ENCODE measurements around the gene PPARG.
A peak's percentile ranks its signal among the peaks of the same experiment; 100 is the strongest.
"Not testable (repeated sequence)": the region's sequence is repeated elsewhere in the genome, so short reads cannot be mapped to it uniquely, and the experiment has no call there.

Gene PPARG

DNA sequence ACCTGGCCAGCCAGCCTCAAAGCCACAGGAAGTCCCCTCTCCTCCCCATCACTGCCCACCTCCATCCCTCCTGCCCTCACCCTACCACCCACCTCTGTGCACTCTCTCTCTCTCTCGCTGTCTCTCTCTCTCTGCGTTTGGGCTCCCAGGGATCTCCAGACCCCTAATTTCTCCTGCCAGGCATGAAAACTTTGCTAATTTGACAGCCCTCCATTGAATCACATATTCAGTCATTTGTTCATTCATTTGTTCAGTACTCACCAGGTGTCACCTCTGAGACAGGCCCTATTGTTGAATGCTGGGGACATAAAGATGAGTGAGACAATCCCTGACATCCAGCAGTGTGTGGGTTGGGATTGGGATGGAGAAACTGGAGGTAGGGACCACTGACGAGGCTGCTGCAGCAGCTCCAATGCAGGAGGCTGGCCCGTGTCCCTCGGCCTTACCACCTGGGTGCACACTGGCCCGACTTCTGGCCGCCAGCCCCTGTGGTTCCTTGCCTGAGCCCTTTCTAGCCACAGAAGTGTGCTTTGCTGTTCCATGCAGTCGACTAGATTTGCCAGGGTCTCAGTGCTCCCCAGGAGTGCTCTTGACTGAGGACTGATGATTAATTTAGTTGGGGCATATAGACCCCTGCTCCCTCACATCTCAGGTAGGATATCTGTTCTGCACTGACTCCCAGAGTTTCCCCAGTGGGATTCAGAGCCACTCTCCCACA, 156.8 kb downstream of the PPARG start:
- DNase-seq, result no peak

DNA sequence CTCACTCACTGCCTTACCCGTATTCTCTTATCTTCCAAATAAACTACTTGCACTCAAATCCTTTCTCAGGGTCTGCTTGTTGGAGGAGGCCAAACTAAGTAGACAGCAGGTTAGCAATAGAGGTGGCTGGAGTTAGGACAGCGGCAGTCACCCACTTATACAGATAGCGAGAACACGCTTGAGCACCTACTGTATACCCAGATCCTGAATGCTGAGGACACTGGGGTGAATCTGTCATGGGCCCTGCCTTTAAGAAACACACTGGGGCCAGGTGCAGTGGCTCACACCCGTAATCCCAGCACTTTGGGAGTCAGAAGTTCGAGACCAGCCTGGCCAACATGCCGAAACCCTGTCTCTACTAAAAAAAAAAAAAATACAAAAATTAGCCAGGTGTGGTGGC, 157.4 kb downstream of the PPARG start:
- DNase-seq, result no peak

DNA sequence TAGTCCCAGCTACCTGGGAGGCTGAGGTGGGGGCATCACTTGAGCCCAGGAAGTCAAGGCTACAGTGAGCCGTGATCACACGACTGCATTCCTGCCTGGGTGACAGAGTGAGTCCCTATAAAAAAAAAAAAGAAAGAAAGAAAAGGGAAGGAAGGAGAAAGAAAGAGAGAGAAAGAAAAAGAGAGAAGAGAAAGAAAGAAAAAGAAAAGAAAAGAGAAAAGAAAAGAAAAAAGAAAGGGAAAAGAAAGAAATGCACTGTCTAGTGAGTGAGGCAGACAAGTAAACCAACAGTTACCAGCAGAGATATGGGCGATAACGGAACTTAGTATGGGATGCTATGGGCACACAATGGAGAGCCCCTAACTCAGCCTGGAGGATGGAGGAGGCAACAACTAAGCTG, 158.2 kb downstream of the PPARG start:
- no peak for DNase-seq

DNA sequence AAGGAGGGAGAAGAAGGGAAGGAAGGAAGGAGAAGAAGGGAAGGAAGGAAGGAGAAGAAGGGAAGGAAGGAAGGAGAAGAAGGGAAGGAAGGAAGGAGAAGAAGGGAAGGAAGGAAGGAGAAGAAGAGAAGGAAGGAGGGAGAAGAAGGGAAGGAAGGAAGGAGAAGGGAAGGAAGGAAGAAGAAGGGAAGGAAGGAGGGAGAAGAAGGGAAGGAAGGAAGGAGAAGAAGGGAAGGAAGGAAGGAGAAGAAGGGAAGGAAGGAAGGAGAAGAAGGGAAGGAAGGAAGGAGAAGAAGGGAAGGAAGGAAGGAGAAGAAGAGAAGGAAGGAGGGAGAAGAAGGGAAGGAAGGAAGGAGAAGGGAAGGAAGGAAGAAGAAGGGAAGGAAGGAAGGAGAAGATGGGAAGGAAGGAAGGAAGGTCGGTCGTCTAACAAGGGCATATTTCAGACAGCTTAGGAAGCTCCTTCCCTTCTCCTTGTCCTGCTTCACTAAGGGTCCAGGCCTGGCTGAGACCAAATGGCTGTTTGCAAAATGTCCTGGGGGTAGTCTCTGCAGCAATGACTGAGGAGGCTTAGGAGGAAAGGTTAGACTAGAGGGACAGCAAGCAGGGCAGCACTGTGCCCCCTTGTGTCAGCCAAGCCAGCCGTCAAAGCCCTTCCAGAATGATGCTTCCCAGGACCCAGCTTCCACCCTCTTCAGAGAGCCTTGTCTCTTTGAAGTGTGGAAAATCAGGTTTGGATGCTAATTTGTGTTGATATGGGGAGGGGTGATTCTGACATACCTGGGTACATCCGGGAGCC, 159.7 kb downstream of the PPARG start:
- not testable (repeated sequence) for DNase-seq

DNA sequence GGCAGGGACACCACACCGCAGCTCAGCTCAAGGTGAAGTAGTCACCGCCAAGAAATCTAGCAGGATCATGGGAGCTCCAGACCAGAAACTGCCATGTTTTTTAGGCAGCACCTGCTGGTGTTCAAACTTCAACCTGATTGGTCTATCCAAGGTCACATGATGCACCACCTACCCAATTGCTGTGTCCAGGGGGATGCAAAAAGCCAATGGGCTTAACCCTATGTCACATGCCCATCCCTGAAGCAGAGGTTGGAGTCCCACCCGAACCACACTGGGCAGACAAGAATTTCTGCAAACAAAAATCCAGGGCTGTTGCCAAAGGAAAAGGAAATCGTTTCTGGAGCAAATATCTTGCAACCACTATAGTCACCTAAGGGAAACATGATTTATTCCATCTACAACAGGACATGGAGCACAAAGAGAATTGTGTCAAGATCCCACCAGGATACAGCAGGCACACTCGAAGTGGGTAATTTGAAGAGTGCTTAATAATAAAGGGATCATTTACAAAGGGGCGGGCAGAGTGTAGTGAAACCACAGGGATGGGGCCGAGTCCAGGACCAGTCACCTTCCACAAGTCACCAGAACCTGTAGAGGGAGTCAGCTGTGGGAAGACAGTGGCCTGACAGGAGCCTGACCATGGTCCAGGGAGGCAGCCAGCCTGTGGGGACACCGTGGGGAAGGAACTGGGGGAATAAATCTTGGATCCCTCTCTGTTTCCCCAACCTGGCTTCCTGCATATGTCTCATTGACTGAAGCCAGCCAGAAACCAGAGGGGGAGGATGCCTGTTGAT, 161.2 kb downstream of the PPARG start:
- no peak for DNase-seq

DNA sequence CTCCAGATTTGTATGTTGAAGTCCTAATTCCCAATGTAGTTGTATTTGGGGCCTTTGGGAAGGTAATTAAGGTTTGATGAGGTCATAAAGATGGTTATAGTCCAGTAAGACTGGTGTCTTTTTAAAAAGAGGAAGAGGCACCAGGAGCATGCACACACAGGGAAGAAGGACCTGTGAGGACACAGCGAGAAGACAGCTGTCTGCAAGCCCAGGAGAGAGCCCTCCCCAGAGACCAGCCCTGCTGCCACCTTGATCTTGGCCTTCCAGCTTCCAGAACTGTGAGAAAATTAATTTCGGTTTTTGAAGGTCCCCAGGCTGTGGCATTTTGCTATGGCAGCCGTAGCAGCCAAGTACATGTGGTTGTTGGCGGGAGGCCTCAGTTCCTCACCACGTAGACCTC, 162.6 kb downstream of the PPARG start:
- no peak for DNase-seq

DNA sequence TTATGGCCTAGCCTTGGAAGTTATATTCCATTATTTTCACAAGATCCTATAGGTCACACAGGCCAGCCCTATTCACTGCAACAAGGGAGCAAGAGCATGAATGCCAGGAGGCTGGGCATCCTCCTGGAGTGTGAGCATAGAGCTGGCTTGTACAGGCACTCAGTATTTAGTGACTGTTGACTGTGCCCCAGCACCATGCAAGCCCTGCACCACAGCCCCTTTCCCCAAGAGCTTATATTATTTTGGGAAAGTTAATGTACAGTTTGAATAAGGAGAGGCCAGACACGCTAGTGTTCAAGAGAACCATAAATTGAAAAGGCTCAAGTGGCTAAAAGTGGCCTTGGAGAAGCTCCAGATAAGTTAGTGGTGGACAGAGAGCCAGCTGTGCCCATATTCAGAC, 163.1 kb downstream of the PPARG start:
- no peak for DNase-seq

DNA sequence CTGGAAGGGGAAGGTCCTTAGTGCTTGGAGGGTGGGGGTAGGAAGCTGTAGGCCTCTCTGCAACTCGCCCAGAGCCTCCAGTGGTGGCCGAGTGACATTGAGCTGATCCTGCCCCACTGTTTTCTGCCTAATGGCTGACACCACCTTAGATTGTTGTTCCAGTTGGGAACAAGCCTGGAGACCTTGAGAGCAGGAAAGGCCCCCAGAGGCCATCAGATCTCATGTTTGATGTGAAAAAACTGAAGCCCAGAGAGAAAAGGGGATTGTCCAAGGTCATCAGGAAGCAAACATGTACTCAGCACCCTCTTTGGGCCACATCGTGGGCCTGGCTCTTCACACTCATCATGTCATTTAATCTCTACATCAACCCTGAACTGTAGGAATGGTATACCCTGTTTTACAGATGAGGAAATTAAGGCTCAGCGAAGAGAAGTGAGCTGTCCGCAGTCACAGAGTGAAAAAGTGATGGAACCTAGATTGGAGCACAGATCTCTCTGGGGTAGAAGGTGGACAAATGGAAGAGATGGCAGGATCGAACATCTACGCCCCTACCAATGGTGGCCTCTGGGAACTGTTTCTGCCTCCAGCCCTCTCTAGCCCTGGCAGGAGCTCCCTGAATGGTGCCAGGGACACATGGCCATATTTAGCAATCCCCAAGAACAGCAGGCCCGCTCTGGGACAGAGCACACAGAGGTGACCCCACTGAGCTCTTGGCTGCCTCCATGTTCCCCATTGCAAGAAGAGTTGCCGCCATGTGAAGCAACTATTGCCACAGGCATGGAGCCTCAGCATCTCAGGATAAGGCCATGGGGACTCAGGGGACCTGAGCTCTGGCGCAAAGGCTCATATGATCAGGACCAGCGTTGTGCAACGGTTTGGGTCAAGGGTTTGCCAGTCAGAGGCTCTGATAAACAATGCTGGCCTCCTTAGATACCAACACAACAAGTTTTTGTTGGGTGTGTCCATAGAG, 163.8 kb downstream of the PPARG start:
- no peak for DNase-seq

DNA sequence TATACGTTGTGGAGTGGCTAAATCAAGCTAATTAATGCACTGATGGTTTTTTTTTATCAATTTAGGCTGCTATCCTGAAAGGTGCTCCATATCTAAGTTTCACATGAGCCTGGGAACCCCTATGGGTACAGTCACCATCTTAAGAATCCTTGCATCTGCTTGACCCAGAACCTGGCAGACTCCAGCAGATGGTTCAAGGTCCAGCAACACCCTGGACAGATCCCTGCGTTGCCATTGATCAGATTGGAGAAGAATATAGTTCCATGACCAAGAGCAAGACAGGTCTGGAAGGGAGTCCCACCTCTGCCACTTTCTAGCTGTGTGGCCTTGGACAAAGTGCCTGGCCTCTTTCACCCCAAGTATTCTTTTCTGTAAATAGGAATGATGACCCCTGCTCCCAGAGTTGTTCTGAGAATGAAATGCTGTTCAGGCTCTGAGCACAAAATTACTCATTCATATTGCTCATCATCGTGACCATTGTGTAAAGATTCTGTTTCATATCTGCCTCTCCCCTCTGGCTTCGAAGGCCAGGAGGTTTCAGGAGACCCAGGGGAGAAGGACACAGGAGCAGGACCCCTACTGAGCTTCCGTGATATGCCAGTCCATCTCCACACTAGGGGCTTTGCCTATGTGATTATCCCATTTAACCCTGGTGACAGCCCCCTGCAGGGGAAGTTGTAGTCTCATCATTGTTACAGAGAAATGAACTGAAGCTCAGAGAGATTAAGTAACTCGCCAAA, 165.4 kb downstream of the PPARG start:
- no peak for DNase-seq

DNA sequence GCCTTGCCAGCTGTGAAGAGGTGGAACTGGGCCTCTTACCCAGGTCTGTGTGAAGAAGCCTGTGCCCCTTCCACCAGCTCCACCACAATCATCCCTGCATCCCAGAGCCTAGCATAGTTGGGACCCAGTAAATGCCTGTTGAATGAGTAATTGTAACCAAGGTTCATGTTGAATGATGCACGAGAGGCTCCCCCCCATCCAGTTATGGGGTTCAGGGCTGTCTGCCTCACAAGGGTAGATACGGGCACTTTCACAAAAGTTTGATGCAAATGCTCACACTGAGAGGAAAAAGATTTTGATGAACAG, 165.9 kb downstream of the PPARG start:
- no peak for DNase-seq

DNA sequence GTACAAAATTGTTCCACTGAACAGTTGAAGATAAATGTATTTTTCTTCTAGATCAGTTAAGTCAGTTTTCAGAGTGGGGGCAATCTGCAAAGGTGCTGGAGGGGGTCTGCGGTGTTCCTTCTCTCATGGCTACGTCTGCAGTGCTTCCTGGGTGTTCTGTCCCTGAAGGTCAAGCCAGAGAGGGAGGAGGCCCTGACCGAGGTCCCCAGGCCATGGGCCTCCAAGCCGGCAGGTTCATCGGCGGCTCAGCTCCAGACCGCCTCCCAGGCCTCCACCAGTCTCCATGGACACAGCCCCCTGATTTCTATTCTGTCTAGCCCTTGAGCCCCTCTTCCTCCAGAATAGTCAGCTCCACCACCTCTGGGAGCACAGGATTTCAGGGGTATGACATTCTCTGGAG, 166.9 kb downstream of the PPARG start:
- DNase-seq, result no peak

DNA sequence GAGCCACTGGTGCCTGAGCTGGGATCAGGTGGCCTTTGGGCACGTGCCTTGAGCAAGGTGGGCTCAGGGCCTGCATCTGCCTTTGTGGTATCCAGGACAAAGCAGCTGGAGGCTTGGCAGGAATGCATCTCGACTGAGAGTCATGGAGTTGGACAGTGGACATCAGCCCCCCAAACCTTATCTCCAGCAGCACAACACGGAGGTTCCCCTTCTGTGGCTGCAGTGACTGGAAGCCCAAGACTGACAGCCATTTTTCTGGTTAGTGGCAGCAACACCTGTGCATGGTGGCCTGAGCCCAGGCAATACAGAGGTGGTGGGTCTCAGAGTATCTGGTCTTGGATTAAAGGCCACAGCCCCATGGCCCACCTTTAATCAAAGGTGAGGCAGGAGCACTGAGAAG, 167.6 kb downstream of the PPARG start:
- DNase-seq, result no peak

DNA sequence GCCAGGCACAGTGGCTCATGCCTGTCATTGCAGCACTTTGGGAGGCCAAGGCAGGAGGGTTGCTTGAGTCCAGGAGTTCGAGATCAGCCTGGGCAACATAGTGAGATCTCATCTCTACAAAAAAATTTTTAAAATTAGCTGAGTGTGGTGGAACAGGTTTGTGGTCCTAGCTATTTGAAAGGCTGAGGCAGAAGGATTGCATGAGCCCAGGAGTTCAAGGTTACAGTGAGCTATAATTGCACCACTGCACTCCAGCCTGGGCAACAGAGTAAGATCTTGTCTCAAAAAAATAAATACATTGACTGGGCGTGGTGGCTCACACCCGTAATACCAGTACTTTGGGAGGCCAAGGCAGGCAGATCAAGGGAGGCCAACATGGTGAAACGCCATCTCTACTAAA, 168.5 kb downstream of the PPARG start:
- not testable (repeated sequence) for DNase-seq

DNA sequence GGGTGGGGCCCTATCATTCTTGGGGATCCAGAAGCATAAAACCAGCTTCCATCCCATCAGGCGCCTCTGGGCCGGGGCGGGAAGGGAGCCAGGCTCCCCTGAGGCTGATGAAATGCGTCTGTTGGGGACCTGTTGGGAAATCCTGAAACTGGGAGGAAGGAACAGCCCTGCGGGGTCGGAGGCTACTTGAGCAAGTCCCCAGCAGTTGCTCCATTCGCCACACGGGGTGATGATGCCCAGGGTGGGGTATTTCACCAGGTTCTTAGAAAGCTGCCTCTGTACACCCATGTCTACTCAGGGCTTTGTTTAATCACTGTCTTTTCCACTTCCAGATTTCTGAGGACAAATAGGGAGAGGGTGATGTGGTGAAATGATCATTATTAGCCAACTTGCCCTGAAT, 170.0 kb downstream of the PPARG start:
- no peak for DNase-seq

DNA sequence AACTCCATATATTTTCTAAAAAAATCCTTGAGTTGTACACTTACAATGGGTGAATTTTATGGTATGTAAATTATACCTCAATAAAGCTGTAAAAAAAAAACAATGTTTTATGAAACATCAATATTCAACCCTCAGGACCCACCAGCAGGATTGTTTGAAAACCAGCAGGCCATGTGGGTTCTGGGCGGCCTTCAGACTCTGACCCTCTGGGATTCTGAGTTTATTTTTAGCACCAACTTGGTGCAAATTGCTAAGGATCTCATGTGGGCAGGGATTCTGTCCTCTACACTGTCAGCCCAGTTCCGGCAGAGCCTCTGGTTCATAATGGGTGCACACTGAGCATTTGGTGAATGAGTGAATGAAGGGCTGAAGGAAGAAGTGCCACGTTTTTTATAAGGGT, 171.3 kb downstream of the PPARG start:
- no peak for DNase-seq

DNA sequence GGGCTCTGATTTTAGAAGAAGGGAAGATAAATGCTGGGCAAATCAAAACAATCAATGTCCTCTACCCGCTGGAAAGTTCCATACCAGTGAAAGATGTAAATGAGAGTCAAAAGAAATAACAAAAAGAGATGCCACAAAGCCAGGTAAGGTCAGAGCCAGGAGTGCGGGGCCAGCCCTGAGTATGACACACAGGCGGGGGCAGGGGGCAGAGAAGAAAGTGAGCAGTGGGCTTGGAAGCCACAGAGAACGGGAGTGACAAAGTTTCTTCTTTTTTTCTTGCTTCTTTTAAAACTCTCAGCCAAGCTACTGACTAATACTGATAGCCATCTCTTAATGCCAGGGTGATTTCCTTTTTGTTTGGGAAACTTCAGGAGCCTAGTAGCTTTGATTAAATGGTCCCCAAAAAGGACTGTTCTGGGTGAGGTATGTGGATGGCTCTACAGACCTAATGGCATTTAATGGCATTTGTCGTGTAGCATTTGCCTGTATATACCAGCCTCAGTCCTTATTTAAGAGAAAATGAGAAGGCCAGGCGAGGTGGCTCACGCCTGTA, 172.3 kb downstream of the PPARG start:
- no peak for DNase-seq

DNA sequence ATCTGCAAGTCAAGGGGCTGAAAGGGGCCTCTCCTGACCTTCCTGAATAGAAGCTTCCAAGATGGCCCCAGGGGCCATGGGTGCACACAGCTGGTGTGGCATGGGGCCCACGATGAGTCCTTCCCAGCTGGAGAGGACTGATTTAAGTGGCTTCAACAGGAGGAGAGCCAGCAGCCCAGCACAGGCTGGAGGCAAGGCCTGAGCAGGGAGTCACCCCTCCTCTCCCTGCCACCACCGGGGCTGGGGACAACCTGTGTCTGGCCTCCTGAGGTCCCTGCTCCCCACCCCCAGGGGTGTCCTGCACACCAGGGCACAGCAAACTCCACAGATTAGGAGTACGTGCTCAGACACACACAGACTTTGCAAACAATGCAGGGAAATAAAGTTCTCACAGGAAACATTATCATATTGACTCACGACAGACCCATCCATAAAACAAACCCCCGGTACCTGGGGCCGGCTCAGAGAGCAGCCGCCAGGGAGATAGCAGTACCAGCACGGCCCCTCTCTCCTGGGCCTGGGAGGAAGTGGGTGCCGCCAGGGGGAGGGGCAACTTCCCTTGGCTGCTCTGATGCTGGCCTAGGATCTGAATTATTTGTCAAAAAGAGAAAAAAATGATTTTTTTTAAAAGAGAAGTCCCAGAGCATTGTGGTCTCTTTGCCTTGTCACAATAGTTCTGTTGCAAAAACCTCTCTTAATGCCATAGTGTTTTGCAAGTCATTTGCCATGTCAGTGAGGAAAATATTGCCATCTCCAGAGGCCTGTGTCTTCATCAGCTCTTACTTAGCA, 173.5 kb downstream of the PPARG start:
- DNase-seq, result peak in 1 of 5 experiments; percentile 44

DNA sequence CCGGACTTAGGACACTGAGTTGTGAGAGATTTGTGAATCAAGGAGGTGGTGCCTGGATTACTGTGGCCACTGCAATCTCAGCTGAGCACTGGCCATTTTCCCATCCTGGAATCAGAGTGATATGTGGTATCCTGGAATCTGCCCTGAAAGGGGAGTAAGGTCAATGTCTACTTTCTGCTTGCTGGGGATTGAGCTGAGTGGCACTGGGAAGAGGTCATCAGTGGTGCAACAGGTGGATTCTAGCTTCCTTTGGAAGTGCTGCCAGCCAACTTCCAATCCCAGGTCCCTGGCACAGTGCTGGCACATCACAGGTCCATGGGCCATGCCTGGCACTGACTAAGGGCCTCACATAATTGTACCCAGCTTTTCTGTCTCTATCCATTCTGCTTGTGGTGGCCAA, 174.8 kb downstream of the PPARG start:
- DNase-seq, result no peak

DNA sequence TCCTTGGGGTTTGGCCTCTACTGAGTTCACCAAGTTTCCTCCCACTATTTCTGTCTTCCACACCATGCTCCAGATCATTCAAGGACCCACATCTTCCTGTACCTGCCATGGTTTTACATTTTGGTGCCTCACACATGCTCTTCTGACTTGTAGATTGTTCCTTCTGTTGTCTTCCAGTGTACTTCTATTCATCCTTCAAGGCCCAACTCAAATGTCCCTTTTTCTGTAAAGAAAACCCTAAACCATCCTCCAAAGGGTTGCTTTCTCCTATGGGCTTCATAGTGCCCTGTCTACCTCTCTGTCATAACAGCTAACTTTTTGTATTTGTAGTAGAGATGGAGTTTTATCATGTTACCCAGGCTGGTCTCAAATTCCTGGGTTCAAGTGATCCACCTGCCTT, 175.3 kb downstream of the PPARG start:
- no peak for DNase-seq

DNA sequence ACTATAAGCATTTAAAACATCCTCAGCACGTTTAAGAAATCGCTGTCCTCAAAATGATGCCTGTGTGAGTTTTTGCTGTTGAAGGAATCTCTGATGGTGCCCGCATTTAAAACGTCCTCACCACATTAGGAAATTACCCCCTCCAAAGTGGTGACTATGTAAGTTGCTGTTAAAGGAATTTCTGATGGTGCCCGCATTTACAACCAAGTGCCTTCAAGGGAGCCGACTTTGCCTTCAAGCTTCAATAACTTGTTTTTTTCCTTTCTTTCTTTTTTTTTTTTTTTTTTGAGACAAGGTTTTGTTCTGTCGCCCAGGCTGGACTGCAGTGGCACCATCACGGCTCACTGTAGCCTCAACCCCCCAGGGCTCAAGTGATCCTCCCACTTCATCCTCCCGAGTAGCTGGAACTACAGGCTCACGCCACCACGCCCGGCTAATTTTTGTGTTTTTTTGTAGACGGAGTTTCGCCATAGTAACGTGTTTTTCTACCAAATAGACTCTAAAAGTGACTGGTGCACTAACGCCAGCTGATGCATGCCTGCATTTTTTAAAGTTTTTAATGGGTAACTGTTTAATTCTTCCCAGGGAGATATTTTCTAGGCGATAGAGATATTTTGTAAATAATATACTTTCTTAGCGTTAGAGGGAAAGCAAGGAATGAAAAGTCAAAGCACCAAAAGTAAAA, 176.4 kb downstream of the PPARG start:
- no peak for DNase-seq

Measured in T-helper 2 cell (primary cell).